ENCODE data around the gene RBAK.

DNA sequence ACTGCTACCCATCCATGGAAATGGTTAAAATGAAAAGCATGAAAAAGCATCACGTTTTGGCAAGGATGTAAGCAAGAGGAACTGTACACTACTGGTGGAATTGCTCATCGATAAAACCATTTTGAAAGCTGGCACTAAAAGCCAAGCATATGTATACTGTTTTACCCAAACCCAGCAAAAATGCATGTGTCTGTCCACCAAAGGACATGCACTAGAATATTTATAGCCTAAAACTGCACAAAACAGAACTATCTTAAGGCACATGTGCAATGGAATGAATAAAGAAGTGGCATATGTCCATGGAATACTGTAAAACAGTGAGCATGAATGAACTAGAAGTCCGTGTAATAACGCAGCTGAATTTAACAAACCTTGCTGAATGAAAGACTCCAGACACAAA, 22.9 kb downstream of the RBAK start:
- TF ChIP-seq, protein P1, sequence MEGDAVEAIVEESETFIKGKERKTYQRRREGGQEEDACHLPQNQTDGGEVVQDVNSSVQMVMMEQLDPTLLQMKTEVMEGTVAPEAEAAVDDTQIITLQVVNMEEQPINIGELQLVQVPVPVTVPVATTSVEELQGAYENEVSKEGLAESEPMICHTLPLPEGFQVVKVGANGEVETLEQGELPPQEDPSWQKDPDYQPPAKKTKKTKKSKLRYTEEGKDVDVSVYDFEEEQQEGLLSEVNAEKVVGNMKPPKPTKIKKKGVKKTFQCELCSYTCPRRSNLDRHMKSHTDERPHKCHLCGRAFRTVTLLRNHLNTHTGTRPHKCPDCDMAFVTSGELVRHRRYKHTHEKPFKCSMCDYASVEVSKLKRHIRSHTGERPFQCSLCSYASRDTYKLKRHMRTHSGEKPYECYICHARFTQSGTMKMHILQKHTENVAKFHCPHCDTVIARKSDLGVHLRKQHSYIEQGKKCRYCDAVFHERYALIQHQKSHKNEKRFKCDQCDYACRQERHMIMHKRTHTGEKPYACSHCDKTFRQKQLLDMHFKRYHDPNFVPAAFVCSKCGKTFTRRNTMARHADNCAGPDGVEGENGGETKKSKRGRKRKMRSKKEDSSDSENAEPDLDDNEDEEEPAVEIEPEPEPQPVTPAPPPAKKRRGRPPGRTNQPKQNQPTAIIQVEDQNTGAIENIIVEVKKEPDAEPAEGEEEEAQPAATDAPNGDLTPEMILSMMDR (IDR thresholded peaks at IDR 0.05; ENCODE audit: low read depth, low read length), result no peak
- no peak for TF ChIP-seq EZH2phosphoT487 (IDR thresholded peaks at IDR 0.05; ENCODE audit: low read depth)

All from OCI-LY3 (cell line).